ENCODE results near the gene SLC44A5.
A peak's percentile ranks its signal among the peaks of the same experiment; 100 is the strongest.
"Not testable (repeated sequence)": the region's sequence is repeated elsewhere in the genome, so short reads cannot be mapped to it uniquely, and the experiment has no call there.

The SLC44A5 gene

DNA sequence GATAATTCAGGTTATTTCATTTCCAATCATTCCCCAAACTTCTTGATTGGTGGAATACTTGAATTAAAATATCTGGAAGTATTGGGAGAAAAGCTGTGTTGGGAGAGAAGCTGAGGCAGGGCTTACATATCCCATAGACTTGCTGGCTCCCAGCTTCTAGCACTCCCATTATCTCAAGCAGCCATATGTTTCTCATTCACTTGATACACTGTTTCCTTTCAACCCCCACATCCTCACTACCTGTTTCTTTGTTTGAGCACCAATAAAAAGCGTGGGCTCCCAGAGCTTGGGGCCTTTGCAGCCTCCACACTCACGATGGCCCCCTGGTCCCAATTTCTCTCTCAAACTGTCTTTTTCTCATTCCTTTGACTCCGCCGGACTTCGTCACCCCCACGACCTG, 256.6 kb downstream of the SLC44A5 start:
- DNase-seq: not testable (repeated sequence)

DNA sequence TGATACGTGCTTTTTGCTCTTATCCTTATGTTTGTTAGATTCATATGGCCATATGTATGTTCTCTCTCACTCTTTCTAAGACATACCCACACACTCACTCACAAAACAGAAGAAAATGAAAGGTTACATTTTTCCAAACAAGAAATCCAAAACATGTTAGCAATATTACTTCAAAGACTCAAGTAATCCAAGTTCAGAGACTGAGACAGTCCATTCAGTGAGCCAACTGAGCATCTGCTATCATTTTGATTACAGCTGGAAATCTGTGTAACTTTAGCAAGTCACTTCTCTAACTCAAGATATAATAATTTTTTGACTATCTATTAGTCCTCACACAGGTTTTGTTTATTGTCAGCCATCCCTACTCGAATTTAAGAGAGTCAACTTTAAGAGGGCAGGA, 257.9 kb downstream of the SLC44A5 start:
- DNase-seq: no peak

DNA sequence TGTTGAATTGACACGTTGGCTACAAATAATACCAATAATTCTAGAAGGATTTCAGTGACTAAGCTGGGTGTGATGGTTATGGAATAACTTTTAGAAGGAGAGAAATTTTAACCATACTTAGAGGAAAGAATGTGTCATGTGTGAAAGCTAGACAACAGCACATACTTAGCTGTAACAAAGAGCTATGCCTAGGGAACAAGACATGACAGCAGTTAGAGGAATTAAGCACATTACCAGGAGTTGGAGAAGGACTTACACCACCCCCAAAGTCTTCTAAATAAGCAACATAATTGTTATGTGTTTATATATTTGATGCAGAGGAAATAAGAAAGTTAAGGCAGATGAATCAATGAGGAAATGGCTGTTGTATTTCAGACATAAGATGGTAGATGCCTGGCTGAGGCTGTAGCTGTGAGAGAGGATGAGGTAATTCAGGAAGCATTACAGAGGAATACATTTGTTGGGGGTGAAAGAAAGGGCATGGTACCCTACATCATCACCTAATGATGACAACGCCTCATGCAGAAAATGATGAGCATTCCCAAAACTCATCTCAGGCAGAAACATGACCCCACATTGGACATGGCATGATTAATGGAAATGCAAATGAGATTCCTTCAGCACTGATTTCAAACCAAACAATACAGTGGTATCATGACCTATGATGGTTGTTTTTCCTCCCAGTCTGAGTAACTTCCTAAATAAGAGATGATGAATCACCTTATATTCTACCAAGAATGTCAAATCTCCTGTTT, 265.2 kb downstream of the SLC44A5 start:
- DNase-seq: no peak

DNA sequence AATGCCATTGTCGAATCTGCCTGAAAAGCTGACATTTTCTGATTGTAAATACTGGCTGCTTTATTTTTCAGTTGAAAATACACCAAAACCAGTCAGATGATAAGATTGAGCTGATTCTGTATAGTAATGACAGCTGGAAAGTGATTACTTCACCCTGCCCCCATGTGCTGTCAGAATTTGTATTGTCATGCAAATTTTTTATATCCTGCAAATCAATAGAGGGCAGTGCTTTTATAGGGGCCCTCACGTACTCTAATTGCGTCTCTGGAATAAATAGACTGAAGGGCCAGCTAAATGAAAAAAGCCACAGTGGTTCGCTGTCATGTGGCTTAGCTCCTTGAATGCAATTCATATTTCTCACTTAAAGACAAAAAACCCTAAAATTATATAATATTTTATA, 268.1 kb downstream of the SLC44A5 start:
- no peak for DNase-seq

DNA sequence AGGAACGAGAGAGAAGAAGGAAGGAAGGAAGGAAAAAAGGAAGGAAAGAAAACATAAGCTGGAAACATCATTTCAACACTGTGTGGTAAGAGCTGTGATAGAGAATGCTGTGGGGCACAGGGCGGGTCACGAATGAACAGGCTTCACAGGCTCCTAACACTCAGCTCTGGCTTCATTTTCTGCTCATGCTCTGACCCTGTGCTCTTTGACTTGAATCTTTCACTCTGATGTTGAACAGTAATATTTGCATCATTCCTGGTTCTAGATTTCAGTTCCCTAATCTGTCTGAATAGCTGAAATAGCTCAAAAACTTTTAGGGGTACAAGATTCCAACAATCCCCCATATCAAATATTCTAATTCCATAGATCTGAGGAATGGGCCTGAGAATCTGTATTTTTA, 269.4 kb downstream of the SLC44A5 start:
- DNase-seq: no peak

DNA sequence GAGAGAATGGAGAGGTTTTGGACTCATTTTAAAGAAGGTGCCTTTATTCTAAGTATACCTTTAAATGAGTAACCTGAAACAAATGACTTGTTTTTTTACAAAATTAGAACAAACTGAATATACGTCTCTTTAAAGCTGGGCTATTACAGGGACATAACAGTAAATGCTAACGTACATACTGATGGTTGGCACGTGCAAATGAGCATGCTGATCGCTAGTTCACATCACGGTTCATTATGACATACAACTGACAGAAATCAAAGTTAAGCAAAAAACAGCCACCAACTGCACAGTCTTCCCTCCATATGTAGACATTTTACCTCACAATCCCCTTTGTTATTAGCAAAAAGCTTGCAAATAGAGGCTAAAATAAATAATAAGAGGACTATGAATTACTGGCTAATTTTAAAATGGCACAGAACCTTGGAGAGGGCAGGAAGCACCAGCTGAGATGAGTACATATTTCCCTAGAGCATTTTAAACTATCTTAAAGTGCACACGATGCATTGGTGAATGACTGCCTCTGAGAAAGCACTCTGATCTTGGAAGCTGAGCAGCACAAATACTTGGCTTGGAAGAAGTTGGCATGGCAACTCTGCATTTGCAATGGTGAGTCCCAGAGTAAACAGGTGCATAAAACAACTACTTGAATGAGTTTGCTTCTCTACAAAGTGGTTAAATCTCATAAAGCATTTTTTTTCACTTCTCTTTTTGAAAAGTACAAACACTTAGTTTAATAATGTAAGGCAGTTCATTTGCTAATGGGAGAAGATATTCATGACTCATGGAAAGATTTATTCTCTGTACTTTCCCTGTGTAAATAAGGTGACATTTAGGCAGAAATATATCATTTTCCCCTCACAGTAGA, 272.1 kb downstream of the SLC44A5 start:
- DNase-seq: no peak

- no peak for DNase-seq
Measured at GRCh38 chr1:75334876-75335389, 276.0 kb downstream of the SLC44A5 start.

DNA sequence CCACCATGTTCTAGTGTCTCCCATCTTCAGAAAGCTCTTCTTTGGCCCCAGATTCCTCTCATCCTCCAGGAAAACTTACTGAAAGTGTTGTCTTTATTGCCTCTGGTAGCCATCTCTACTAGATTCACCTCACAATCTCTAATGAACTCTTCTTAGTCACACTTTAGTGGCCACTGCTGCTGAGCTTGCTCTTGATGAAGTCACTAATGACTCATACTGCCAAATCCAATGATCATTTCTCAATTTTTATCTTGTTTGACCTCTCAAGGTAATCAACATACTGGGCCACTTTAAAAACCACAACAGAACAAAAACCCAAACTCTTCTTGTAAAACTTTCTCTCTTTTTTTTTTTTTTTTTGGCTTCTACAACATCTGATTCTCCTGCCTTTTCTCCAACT, 280.3 kb downstream of the SLC44A5 start:
- DNase-seq: no peak

DNA sequence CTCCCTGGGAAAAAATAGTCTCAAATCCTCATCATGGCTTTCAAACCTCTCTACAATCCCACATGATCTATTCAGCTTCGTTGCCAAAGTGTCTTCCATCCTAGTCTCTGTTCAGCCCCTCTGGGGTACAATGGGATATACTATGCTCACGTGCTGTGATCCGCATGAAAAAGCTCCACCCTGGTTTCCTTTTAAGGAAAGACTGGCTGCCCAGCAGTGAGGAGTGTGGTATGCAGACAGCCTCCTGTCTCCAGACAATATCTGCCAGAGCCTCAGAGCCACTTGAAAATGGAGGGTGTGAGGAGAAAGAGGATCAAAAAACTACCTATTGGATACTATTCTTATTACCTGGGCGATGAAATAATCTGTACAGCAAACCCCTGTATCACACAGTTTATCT, 282.2 kb downstream of the SLC44A5 start:
- no peak for DNase-seq

- DNase-seq: no peak
Measured at GRCh38 chr1:75327395-75327794, 283.5 kb downstream of the SLC44A5 start.

- DNase-seq: no peak
Measured at GRCh38 chr1:75317976-75318375, 292.9 kb downstream of the SLC44A5 start.

DNA sequence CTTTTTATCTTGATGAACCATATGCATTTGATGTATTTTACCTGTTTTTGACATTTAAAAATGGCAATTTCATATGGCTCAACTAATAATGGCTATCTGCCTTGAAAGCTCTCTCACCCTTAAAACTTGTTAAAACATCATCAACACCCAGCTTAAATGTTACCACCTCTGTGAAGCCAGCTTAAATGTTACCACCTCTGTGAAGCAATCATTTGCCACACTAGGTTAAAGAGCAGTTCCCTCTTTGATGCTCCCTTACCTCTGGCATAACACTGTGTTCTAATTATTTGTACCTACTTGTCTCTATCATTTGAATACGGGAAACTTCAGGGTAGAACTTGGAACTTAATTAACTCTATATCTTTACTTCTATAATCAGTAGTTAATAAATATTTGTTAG, 294.7 kb downstream of the SLC44A5 start:
- DNase-seq: no peak

DNA sequence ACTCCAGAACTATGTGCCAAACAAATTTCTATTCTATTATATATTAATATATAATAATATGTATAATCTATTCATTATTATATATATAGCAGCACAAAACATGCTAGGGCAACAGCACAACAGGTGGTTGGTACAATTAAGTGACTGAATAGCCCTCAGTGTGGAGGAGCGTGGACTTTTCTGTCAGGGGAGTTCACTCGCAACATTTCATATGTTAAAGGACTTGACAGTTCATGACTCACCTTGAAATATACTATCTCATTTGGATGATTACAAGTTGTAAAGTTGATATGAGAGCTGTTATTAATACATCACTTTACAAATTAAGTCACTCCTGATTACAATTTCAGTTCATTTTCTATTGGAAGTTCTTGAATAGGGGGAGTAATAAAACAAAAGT, 298.3 kb downstream of the SLC44A5 start:
- DNase-seq: no peak

GRCh38 chr1:75310067-75310466, 300.8 kb downstream of the SLC44A5 start:
- DNase-seq: no peak

- no peak for DNase-seq
Measured at GRCh38 chr1:75308365-75308764, 302.5 kb downstream of the SLC44A5 start.

GRCh38 chr1:75305061-75305460, 305.9 kb downstream of the SLC44A5 start:
- DNase-seq: no peak

GRCh38 chr1:75293270-75293669, 317.6 kb downstream of the SLC44A5 start:
- no peak for DNase-seq

DNA sequence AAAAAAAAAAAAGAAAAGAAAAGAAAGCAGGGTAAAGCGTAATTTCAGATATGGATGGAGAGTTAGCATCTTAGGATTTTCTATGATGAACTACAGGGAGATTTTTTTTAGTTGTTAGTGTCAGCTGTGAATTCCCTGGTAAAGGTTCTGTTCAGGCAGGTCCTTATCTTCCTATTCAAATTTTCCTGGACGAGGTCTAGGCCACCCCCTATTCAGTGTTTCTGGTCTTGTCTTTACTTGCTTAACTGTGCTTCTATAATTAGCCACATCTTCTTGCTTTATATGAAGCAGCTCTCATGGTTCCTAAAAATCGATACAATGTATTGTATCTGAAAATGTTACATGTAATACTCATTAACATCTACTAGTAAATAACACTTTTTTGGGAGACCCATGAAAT, 318.9 kb downstream of the SLC44A5 start:
- DNase-seq: no peak

DNA sequence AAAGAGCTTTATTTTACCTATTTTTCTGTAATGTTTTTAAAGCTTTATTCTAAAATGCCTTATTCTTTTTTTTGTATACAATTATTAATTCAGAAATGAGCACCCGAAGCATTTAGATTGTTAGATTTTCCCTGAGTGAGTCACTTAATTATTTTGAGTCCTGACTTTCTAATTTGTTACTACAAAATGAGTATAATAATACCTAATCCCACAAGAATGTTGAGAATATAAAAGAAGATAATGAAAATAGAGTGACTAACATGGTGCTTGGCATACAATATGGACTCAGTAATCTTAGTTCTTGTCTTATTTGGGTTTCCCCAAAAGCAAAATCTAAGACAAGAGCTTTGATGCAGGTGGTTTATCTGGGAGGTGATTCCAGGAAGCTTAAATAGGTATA, 334.5 kb downstream of the SLC44A5 start:
- no peak for DNase-seq

DNA sequence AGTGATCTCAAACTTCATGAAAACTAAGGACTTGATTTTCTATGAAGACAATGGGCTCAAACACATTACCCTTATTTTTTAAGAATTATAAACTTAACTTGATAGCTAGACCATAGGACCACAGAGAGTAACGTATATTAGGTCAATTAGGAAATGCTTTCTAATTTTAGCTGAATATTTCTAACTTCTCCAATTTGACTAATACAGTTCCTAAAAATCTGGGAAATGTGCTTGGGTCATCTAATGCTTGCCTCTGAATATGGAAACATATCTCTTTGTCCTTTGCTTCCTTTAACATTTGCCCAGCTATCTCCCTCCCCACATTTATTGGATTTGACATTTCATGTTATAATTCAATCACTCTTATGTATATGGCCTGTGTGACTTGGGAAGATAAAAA, 335.3 kb downstream of the SLC44A5 start:
- no peak for DNase-seq

DNA sequence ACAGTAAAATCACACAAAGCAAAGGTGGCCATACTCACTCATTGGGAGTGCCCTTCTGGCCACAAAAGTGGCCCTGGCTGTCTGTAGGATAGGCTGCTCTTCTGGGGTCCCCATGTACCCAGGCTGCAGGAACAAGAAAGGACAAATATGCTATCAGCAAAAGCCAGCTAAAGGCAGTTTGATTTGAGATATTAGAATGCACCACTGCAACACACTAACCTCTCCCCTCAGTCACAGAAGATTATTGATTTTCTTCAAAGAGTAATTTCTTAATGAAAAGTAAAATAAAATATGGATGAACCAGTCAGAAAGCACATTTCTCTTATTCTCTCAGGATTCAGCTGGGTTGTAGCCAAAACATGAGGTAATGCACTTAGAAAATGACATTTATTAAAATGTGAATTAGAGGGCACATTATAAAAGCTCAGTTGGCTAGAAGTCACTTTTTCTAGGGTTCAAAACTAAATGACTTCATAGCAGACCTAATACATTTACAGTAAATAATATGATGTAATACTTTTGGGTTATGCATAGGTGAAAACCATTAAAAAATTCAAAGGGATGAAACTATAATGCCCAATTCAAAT, 335.9 kb downstream of the SLC44A5 start:
- DNase-seq: no peak

DNA sequence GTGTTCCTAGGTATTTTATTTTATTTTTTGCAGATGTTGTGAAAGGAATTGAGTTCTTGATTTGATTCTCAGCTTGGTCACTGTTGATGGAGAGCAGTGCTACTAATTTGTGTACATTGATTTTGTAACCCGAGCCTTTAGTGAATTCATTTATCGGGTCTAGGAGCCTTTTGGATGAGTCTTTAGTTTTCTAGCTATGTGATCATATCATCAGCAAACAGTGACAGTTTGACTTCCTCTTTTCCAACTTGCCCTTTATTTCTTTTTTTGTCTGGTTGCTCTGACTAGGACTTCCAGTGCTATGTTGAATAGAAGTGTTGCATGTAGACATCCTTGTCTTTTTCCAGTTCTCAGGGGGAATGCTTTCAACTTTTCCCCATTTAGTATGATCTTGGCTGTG, 337.8 kb downstream of the SLC44A5 start:
- no peak for DNase-seq

- peak; percentile 15 for DNase-seq
Measured at GRCh38 chr1:75265792-75266191, 345.1 kb downstream of the SLC44A5 start.

DNA sequence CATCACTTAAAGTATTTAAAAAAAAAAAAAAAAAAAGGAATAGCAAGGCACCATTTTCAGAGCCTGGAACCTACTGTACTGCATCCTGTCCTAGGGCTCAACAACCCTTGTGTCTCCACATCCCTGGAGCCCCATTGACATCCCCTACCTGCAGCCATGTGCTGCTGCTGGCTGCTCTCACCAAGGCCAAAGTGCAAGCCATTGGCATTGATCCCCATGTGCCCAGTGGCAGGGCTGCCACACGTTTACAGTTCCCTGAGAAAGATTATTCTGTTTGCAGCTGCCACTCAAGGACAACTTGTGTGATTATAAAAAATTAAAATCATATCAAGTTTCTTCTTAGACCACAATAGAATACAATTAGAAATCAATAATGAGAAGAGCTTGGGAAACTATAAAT, 346.8 kb downstream of the SLC44A5 start:
- no peak for DNase-seq

All from EL (cell line).